Breast epithelium (tissue), 4 donors: ENCODE results near the gene RPS19BP1. TPM values are rescaled to one million over a fixed set of nuclear protein-coding genes. Genes with fewer than 3 reads are reported as not detected.

ENCODE experiments used
- DNase-seq, 2 donors: peaks; one replicate each; pipeline ENCODE4 v3.0.0-alpha.2; 2019; ENCODE audit warnings: low spot score in 2 of 2
- H3K27ac ChIP-seq, 2 donors: fragments of 200-600 bp; sonication (generic) in 1 of 2; one replicate each; pipeline ENCODE4 v1.5.1; 2016 to 2019; ENCODE audit warnings: mild to moderate bottlenecking in 1 of 2
- H3K27me3 ChIP-seq, 2 donors: fragments of 200-600 bp; sonication (generic) in 1 of 2; one replicate each; pipeline versions ENCODE4 v1.5.1 to v1.6.0; 2017 to 2019; ENCODE audit warnings: control low read depth in 1 of 2, mild to moderate bottlenecking in 1 of 2
- H3K36me3 ChIP-seq: fragments of 200-600 bp; one replicate; pipeline ENCODE4 v1.5.1; 2019
- H3K4me1 ChIP-seq, 2 donors: fragments of 200-600 bp; sonication (generic); one replicate each; pipeline ENCODE4 v1.5.1; 2016 to 2019; ENCODE audit warnings: control low read depth in 1 of 2
- H3K4me3 ChIP-seq, 3 donors: fragments of 200-600 bp; sonication (generic); 1 replicate in 2 of 3; 2 replicates in 1 of 3; pipeline ENCODE4 v1.5.1; 2016 to 2019; ENCODE audit warnings: mild to moderate bottlenecking in 3 of 3, moderate library complexity in 2 of 3
- H3K9me3 ChIP-seq, 2 donors: fragments of 200-600 bp; sonication (generic) in 1 of 2; one replicate each; pipeline ENCODE4 v1.5.1; 2016 to 2019; ENCODE audit warnings: control low read depth in 1 of 2
- CTCF ChIP-seq, 3 donors: fragments of 450-650 bp; IDR thresholded peaks; one replicate each; pipeline ENCODE4 v1.5.1; 2016 to 2017; ENCODE audit warnings: antibody characterized with exemption in 3 of 3, mild to moderate bottlenecking in 3 of 3, moderate library complexity in 3 of 3
- POLR2A ChIP-seq: fragments of 450-650 bp; IDR thresholded peaks from one replicate; pipeline ENCODE4 v1.6.1; 2016; ENCODE audit warnings: antibody characterized with exemption, mild to moderate bottlenecking, moderate library complexity
- POLR2AphosphoS5 ChIP-seq, 3 donors: sonication (generic); formaldehyde crosslinking; IDR thresholded peaks; one replicate each; pipeline ENCODE4 v1.6.1; 2017; ENCODE audit warnings: antibody characterized with exemption in 3 of 3
- intact Hi-C: fragments of 100-400 bp; cut with DNase I; formaldehyde crosslinking; loops from one replicate; pipeline ENCODE4 v1.15.1; 2023; ENCODE audit warnings: low total_unique reads
- total RNA-seq, 3 donors: library from RNA; depleted of rRNA; stranded (reverse); fragments of >200 nt; gene quantifications; one replicate each; pipeline ENCODE4 v1.1.0, GENCODE V29; 2016

RPS19BP1 gene
- total RNA-seq, 3 donors from 2014 or later = 112 to 177 (median 159) TPM

GRCh38 chr22:39535831-39536449, 3.4 kb upstream of the RPS19BP1 start:
- H3K27ac ChIP-seq = no peak overlapping the region
- intact Hi-C loops = loop anchor here (10.0 kb wide), 2 partner anchors 489 to 819 kb away; no protein-coding TSS in a partner anchor
- H3K27me3 ChIP-seq = no peaks in the 10 kb centered on the region
- no peak overlapping the region for H3K4me3 ChIP-seq
- H3K4me1 ChIP-seq = peaks cover 9 to 13% of the 10 kb centered on the region in 2 donors
- no peaks in the 10 kb centered on the region for H3K9me3 ChIP-seq
- no peaks in the 10 kb centered on the region for H3K36me3 ChIP-seq
- no peak for TF ChIP-seq CTCF (IDR thresholded peaks at IDR 0.05)
- TF ChIP-seq POLR2AphosphoS5 (IDR thresholded peaks at IDR 0.05) = no peak
- no peak for TF ChIP-seq POLR2A
- DNase-seq = no peak

- H3K4me1 ChIP-seq = peaks cover 9 to 14% of the 10 kb centered on the region in 2 donors
Observed at GRCh38 chr22:39535357-39535725, 2.8 kb upstream of the RPS19BP1 start.

GRCh38 chr22:39534591-39535356, 2.2 kb upstream of the RPS19BP1 start:
- Histone ChIP-seq H3K27me3 (no peaks in the 10 kb centered on the region), H3K4me1 (peaks cover 9 to 14% of the 10 kb centered on the region in 2 donors), H3K27ac (peak overlapping the region in 1 of 2 donors; percentile 23), H3K4me3 (peak overlapping the region in 2 of 3 donors; percentile 19 to 50), H3K9me3 (no peaks in the 10 kb centered on the region), H3K36me3 (no peaks in the 10 kb centered on the region)
- peak; percentile 65 to 85 for DNase-seq
- intact Hi-C loops = loop anchor here (10.0 kb wide), 2 partner anchors 490 to 820 kb away; no protein-coding TSS in a partner anchor
- peak; percentile 79 to 95 (median 94) for TF ChIP-seq CTCF (IDR thresholded peaks at IDR 0.05)
- TF ChIP-seq POLR2A = no peak
- no peak for TF ChIP-seq POLR2AphosphoS5 (IDR thresholded peaks at IDR 0.05)

More at GRCh38 chr22:39535357-39535725, 2.8 kb upstream of the RPS19BP1 start:
- TF ChIP-seq CTCF (IDR thresholded peaks at IDR 0.05) (no peak), POLR2A (no peak), POLR2AphosphoS5 (IDR thresholded peaks at IDR 0.05) (no peak)
- intact Hi-C loops = loop anchor here (10.0 kb wide), 2 partner anchors 489 to 819 kb away; no protein-coding TSS in a partner anchor
- Histone ChIP-seq H3K4me3 (no peak overlapping the region), H3K9me3 (no peaks in the 10 kb centered on the region), H3K27me3 (no peaks in the 10 kb centered on the region), H3K36me3 (no peaks in the 10 kb centered on the region), H3K27ac (no peak overlapping the region)
- DNase-seq = no peak

GRCh38 chr22:39534092-39534506, 1.6 kb upstream of the RPS19BP1 start:
- H3K4me3 ChIP-seq = peak overlapping the region in 1 of 3 donors; percentile 50
- intact Hi-C loops = loop anchor here (10.0 kb wide), 2 partner anchors 491 to 821 kb away; no protein-coding TSS in a partner anchor

More at GRCh38 chr22:39534092-39534506, 1.6 kb upstream of the RPS19BP1 start:
- peak overlapping the region in 1 of 2 donors; percentile 23 for H3K27ac ChIP-seq
- TF ChIP-seq CTCF (IDR thresholded peaks at IDR 0.05) (no peak), POLR2AphosphoS5 (IDR thresholded peaks at IDR 0.05) (no peak), POLR2A (no peak)
- no peaks in the 10 kb centered on the region for H3K36me3 ChIP-seq
- no peaks in the 10 kb centered on the region for H3K27me3 ChIP-seq
- peaks cover 9 to 14% of the 10 kb centered on the region in 2 donors for H3K4me1 ChIP-seq
- DNase-seq = no peak
- no peaks in the 10 kb centered on the region for H3K9me3 ChIP-seq
